ENCODE data around the gene DNM2.

DNA sequence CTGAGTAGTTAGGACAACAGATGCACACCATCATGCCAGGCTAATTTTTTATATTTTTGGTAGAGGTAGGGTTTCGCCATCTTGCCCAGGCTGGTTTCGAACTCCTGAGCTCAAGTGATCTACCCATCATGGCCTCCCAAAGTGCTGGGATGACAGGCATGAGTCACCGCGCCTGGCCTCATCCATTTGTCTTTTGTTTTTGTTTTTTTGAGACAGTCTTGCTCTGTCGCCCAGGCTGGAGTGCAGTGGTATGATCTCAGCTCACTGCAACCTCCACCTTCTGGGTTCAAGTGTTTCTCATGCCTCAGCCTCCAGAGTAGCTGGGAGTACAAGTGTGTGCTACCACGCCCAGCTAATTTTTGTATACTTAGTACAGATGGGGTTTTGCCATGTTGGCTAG lies 57.0 kb downstream of the DNM2 start:
- TF ChIP-seq POLR2AphosphoS5 (IDR thresholded peaks at IDR 0.05; ENCODE audit: low read depth, low read length) = no peak
- TF ChIP-seq, protein P1, sequence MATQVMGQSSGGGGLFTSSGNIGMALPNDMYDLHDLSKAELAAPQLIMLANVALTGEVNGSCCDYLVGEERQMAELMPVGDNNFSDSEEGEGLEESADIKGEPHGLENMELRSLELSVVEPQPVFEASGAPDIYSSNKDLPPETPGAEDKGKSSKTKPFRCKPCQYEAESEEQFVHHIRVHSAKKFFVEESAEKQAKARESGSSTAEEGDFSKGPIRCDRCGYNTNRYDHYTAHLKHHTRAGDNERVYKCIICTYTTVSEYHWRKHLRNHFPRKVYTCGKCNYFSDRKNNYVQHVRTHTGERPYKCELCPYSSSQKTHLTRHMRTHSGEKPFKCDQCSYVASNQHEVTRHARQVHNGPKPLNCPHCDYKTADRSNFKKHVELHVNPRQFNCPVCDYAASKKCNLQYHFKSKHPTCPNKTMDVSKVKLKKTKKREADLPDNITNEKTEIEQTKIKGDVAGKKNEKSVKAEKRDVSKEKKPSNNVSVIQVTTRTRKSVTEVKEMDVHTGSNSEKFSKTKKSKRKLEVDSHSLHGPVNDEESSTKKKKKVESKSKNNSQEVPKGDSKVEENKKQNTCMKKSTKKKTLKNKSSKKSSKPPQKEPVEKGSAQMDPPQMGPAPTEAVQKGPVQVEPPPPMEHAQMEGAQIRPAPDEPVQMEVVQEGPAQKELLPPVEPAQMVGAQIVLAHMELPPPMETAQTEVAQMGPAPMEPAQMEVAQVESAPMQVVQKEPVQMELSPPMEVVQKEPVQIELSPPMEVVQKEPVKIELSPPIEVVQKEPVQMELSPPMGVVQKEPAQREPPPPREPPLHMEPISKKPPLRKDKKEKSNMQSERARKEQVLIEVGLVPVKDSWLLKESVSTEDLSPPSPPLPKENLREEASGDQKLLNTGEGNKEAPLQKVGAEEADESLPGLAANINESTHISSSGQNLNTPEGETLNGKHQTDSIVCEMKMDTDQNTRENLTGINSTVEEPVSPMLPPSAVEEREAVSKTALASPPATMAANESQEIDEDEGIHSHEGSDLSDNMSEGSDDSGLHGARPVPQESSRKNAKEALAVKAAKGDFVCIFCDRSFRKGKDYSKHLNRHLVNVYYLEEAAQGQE (IDR thresholded peaks at IDR 0.05; ENCODE audit: insufficient read depth in 1 of 2, low read depth in 2 of 2, low read length in 2 of 2) = no peak
- TF ChIP-seq TAF1 (IDR thresholded peaks at IDR 0.05; ENCODE audit: borderline replicate concordance, insufficient read depth, low read length) = no peak
- TF ChIP-seq SIN3A (IDR thresholded peaks at IDR 0.05; ENCODE audit: borderline replicate concordance, insufficient read depth, low read length) = no peak
- no peak for TF ChIP-seq FOXP2 (optimal IDR thresholded peaks at IDR 0.05; ENCODE audit: borderline replicate concordance, extremely low read depth, extremely low read length, insufficient read depth)
